H9 (cell line): ENCODE results near the gene GID8. TPM values are rescaled to one million over a fixed set of nuclear protein-coding genes. Genes with fewer than 3 reads are reported as not detected.

ENCODE experiments used
- DNase-seq: peaks from one replicate; pipeline ENCODE4 v3.0.0-alpha.2; 2017
- H2AFZ ChIP-seq: one replicate; pipeline ENCODE4 v1.6.1; 2013; ENCODE audit warnings: mild to moderate bottlenecking, low read length, control low read depth, moderate library complexity
- H2AK5ac ChIP-seq: 2 replicates; pipeline ENCODE4 v1.6.1; 2013; ENCODE audit warnings: low read length, control low read depth, mixed read lengths; ENCODE audit not compliant: insufficient read length
- H2BK120ac ChIP-seq: one replicate; pipeline ENCODE4 v1.6.1; 2013; ENCODE audit warnings: low read depth, mild to moderate bottlenecking, low read length, control low read depth, inconsistent platforms; ENCODE audit not compliant: poor library complexity, severe bottlenecking
- H2BK12ac ChIP-seq: 2 replicates; pipeline ENCODE4 v1.6.1; 2013; ENCODE audit warnings: low read length, control low read depth, mixed read lengths, low read depth; ENCODE audit not compliant: insufficient read length
- H2BK15ac ChIP-seq: 2 replicates; pipeline ENCODE4 v1.6.1; 2013; ENCODE audit warnings: low read depth, low read length, control low read depth
- H2BK20ac ChIP-seq: one replicate; pipeline ENCODE4 v1.6.1; 2013; ENCODE audit warnings: low read depth, mild to moderate bottlenecking, low read length, control low read depth, inconsistent platforms; ENCODE audit not compliant: poor library complexity, severe bottlenecking
- H2BK5ac ChIP-seq: 2 replicates; pipeline ENCODE4 v1.6.1; 2013; ENCODE audit warnings: low read length, control low read depth, mixed read lengths; ENCODE audit not compliant: insufficient read length
- H3K14ac ChIP-seq: 2 replicates; pipeline ENCODE4 v1.6.1; 2013; ENCODE audit warnings: low read length, control low read depth; ENCODE audit not compliant: insufficient read depth
- H3K18ac ChIP-seq: 2 replicates; pipeline ENCODE4 v1.6.1; 2013; ENCODE audit warnings: low read depth, mild to moderate bottlenecking, mixed read lengths, low read length, control low read depth; ENCODE audit not compliant: insufficient read length
- H3K23ac ChIP-seq: 2 replicates; pipeline ENCODE4 v1.6.1; 2013; ENCODE audit warnings: low read length, control low read depth, mixed read lengths, low read depth; ENCODE audit not compliant: insufficient read length
- H3K23me2 ChIP-seq: 2 replicates; pipeline ENCODE4 v1.6.1; 2013; ENCODE audit warnings: low read depth, mild to moderate bottlenecking, mixed read lengths, low read length, control low read depth; ENCODE audit not compliant: insufficient read length, poor library complexity, severe bottlenecking
- H3K27ac ChIP-seq: 2 replicates; pipeline ENCODE4 v1.5.1; 2013; ENCODE audit warnings: low read length, control low read depth, mixed read lengths, low read depth; ENCODE audit not compliant: insufficient read length
- H3K27me3 ChIP-seq: 2 replicates; pipeline ENCODE4 v1.6.1; 2013; ENCODE audit warnings: low read length, control low read depth, inconsistent platforms; ENCODE audit not compliant: insufficient read depth
- H3K4ac ChIP-seq: 2 replicates; pipeline ENCODE4 v1.6.1; 2013; ENCODE audit warnings: low read depth, mild to moderate bottlenecking, control low read depth, inconsistent platforms, low read length, moderate library complexity
- H3K4me1 ChIP-seq: 2 replicates; pipeline ENCODE4 v1.6.1; 2013; ENCODE audit warnings: low read length, control low read depth, inconsistent platforms; ENCODE audit not compliant: insufficient read depth
- H3K4me2 ChIP-seq: 2 replicates; pipeline ENCODE4 v1.6.1; 2013; ENCODE audit warnings: low read length, control low read depth, mixed read lengths; ENCODE audit not compliant: insufficient read length, insufficient read depth
- H3K56ac ChIP-seq: 2 replicates; pipeline ENCODE4 v1.6.1; 2013; ENCODE audit warnings: low read depth, mild to moderate bottlenecking, mixed read lengths, low read length, control low read depth; ENCODE audit not compliant: insufficient read length
- H3K79me1 ChIP-seq: 2 replicates; pipeline ENCODE4 v1.6.1; 2013; ENCODE audit warnings: low read depth, mild to moderate bottlenecking, moderate library complexity, low read length, control low read depth, inconsistent platforms; ENCODE audit not compliant: insufficient read depth, poor library complexity, severe bottlenecking
- H3K79me2 ChIP-seq: 2 replicates; pipeline ENCODE4 v1.6.1; 2013; ENCODE audit warnings: low read length, control low read depth, inconsistent platforms; ENCODE audit not compliant: insufficient read depth
- H3K9ac ChIP-seq: 2 replicates; pipeline ENCODE4 v1.6.1; 2013; ENCODE audit warnings: low read length, control low read depth, mixed read lengths; ENCODE audit not compliant: insufficient read length; ENCODE audit errors: extremely low read depth
- H3K9me3 ChIP-seq: one replicate; pipeline ENCODE4 v1.6.1; 2013; ENCODE audit warnings: low read depth, low read length, inconsistent platforms; ENCODE audit not compliant: control insufficient read depth
- H3T11ph ChIP-seq: one replicate; pipeline ENCODE4 v1.6.1; 2013; ENCODE audit warnings: mild to moderate bottlenecking, low read length, control low read depth, inconsistent platforms
- H4K20me1 ChIP-seq: one replicate; pipeline ENCODE4 v1.6.1; 2013; ENCODE audit not compliant: control insufficient read depth, insufficient read length, insufficient read depth
- H4K5ac ChIP-seq: 2 replicates; pipeline ENCODE4 v1.6.1; 2013; ENCODE audit warnings: low read depth, mild to moderate bottlenecking, mixed read lengths, low read length, control low read depth; ENCODE audit not compliant: insufficient read length
- H4K8ac ChIP-seq: replicated peaks from 2 replicates; pipeline ENCODE4 v1.6.1; 2013; ENCODE audit warnings: low read length, control low read depth, mixed read lengths, low read depth; ENCODE audit not compliant: insufficient read length
- H4K91ac ChIP-seq: 2 replicates; pipeline ENCODE4 v1.6.1; 2013; ENCODE audit warnings: low read depth, mild to moderate bottlenecking, moderate library complexity, mixed read lengths, low read length, control low read depth; ENCODE audit not compliant: insufficient read length
- H3K27ac Mint-ChIP-seq, 3 experiments: 2 replicates in 2 of 3; 3 replicates in 1 of 3; pipeline ENCODE4 v1.8.0; 2020 to 2021; ENCODE audit warnings: mixed read lengths in 3 of 3, mild to moderate bottlenecking in 1 of 3, moderate library complexity in 1 of 3
- H3K27me3 Mint-ChIP-seq: 2 replicates; pipeline ENCODE4 v1.8.0; 2021; ENCODE audit warnings: low read depth, mild to moderate bottlenecking, moderate library complexity, mixed read lengths
- H3K36me3 Mint-ChIP-seq, 3 experiments: 2 replicates in 2 of 3; 3 replicates in 1 of 3; pipeline ENCODE4 v1.8.0; 2020 to 2021; ENCODE audit warnings: low read depth in 3 of 3, mixed read lengths in 3 of 3; ENCODE audit not compliant: insufficient read depth in 1 of 3
- H3K4me1 Mint-ChIP-seq, 2 experiments: 2 replicates each; pipeline ENCODE4 v1.8.0; 2020; ENCODE audit warnings: mixed read lengths in 2 of 2
- H3K4me3 Mint-ChIP-seq, 2 experiments: 2 replicates in 1 of 2; 3 replicates in 1 of 2; pipeline ENCODE4 v1.8.0; 2020 to 2021; ENCODE audit warnings: mild to moderate bottlenecking in 2 of 2, mixed read lengths in 2 of 2, moderate library complexity in 1 of 2
- H3K9me3 Mint-ChIP-seq, 2 experiments: 2 replicates in 1 of 2; 3 replicates in 1 of 2; pipeline ENCODE4 v1.8.0; 2020; ENCODE audit warnings: mild to moderate bottlenecking in 2 of 2, mixed read lengths in 2 of 2, moderate library complexity in 1 of 2
- WGBS: extraction: QIAGEN DNeasy Blood & Tissue Kit; methylation state at CpG from one replicate; pipeline ENCODE4 v1.1.7; 2013; ENCODE audit warnings: missing lambda C conversion rate, low lambda C conversion rate, mixed read lengths; ENCODE audit not compliant: insufficient read length; ENCODE audit errors: extremely low coverage; 5-methylcytosine and 5-hydroxymethylcytosine counted together
- total RNA-seq: library from RNA; stranded (reverse); gene quantifications from 2 replicates; pipeline ENCODE4 v1.2.1, GENCODE V29; 2021
- TF ChIP-seq, protein P1 (sequence below): fragments of 200-600 bp; sonication (generic); conservative IDR thresholded peaks from 3 replicates; pipeline ENCODE4 v1.8.0; 2021; ENCODE audit warnings: antibody characterized with exemption, mild to moderate bottlenecking

Gene GID8
- total RNA-seq, 1 experiment from 2014 or later = 60.9 TPM

DNA sequence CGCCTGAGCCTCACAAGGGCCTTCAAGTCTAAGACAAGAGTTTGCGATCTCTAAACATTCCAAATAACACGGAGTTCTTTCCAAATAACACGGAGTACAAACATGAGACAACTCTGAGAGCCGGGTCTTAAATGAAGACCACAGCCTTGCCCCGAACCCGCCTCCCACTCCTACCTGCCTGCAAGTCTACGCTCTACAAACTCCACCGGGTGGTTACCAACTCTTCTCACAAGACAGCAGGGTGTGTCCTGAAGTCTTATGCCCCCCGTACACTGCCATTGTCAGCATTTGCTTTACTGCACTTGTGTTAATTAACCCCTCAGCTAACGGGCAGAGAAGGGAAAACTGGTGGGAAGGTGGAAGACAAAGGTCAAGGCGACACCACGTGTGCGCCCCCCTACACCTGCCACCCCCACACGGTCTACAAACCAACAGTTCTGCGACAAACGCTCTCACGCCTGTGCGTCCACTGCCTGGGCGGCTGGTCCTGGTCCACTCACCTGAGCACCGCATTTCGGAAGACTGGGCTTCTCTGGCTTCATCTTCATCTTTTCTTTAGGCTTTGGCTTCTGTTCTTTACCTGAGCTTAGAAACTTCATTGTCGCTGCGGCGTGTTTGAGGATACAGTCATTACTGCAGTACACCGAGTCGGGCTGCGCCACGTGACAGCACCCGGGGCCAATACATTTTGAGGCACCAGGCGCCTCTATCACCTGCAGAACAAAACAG, 31.1 kb upstream of the GID8 start:
- Histone ChIP-seq H2BK15ac (no peak overlapping the region), H2BK5ac (no peak overlapping the region), H2BK120ac (no peak overlapping the region), H3K4me1 (no peaks in the 10 kb centered on the region), H4K8ac (no peak overlapping the region), H3K79me2 (peaks cover 23% of the 10 kb centered on the region; the same call in 1 of the 2 replicates), H3K79me1 (peaks cover 17% of the 10 kb centered on the region), H2AK5ac (no peak overlapping the region), H3K27me3 (no peaks in the 10 kb centered on the region), H4K5ac (no peak overlapping the region), H3K56ac (no peak overlapping the region), H3K4me2 (no peak overlapping the region), H3K27ac (no peak overlapping the region), H3K14ac (no peak overlapping the region), H4K91ac (no peak overlapping the region), H3K9me3 (no peaks in the 10 kb centered on the region), H3K18ac (no peak overlapping the region), H4K20me1 (peaks cover 2% of the 10 kb centered on the region), H2BK20ac (no peak overlapping the region), H3K23ac (no peak overlapping the region), H3T11ph (no peak overlapping the region), H2AFZ (no peak overlapping the region), H3K9ac (no peak overlapping the region), H2BK12ac (no peak overlapping the region), H3K4ac (no peak overlapping the region), H3K23me2 (no peaks in the 10 kb centered on the region)
- peak overlapping the region in 1 of 2 experiments; percentile 46; a peak in 2 of 5 replicates for H3K4me3 Mint-ChIP-seq
- TF ChIP-seq, protein P1, sequence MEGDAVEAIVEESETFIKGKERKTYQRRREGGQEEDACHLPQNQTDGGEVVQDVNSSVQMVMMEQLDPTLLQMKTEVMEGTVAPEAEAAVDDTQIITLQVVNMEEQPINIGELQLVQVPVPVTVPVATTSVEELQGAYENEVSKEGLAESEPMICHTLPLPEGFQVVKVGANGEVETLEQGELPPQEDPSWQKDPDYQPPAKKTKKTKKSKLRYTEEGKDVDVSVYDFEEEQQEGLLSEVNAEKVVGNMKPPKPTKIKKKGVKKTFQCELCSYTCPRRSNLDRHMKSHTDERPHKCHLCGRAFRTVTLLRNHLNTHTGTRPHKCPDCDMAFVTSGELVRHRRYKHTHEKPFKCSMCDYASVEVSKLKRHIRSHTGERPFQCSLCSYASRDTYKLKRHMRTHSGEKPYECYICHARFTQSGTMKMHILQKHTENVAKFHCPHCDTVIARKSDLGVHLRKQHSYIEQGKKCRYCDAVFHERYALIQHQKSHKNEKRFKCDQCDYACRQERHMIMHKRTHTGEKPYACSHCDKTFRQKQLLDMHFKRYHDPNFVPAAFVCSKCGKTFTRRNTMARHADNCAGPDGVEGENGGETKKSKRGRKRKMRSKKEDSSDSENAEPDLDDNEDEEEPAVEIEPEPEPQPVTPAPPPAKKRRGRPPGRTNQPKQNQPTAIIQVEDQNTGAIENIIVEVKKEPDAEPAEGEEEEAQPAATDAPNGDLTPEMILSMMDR = no peak
- WGBS = no CpG with 5 or more reads among the region's 31 CpGs
- H3K27me3 Mint-ChIP-seq = no peaks in the 10 kb centered on the region
- H3K4me1 Mint-ChIP-seq = peaks cover 0 to 3% of the 10 kb centered on the region in 2 experiments; a peak in 2 of 4 replicates
- H3K9me3 Mint-ChIP-seq = no peaks in the 10 kb centered on the region
- DNase-seq = no peak
- H3K36me3 Mint-ChIP-seq = peaks cover 76 to 100% (median 99%) of the 10 kb centered on the region in 3 experiments
- H3K27ac Mint-ChIP-seq = peak overlapping the region in 1 of 3 experiments; percentile 90; a peak in 2 of 7 replicates
